PC-3 (cell line): ENCODE results near the gene GLTPD2. TPM values are rescaled to one million over a fixed set of nuclear protein-coding genes. Genes with fewer than 3 reads are reported as not detected.

Source experiments
- ATAC-seq: fragments of 200-7000 bp; cut with Tn5 transposase; 2 replicates; pipeline ENCODE4 v1.9.1; 2020; ENCODE audit warnings: mild to moderate bottlenecking, moderate library complexity
- BruUV-seq: library from RNA; stranded (reverse); fragments of 400-500 nt; replicated peaks from 2 replicates; lab custom pipeline; 2021; lab: Mats Ljungman, UMichigan
- CTCF ChIA-PET: fragments of 300-600 bp; sonication (Branson Sonifier 250); formaldehyde crosslinking; loops from one replicate; lab custom pipeline; 2022; ENCODE audit warnings: antibody characterized with exemption; lab: Charles Lee
- POLR2A ChIA-PET: fragments of 300-600 bp; sonication (Branson Sonifier 250); formaldehyde crosslinking; loops from one replicate; lab custom pipeline; 2022; ENCODE audit warnings: antibody characterized with exemption; ENCODE audit not compliant: unreplicated experiment; lab: Charles Lee
- DNase-seq: peaks from one replicate; pipeline ENCODE4 v3.0.0-alpha.2; 2015
- H2AFZ ChIP-seq: fragments of 300-600 bp; sonication (generic); 2 replicates; pipeline ENCODE4 v1.6.0; 2016; ENCODE audit warnings: antibody characterized with exemption, low read length
- H3F3A ChIP-seq: fragments of 300-600 bp; sonication (generic); one replicate; pipeline ENCODE4 v1.6.0; 2017; ENCODE audit warnings: antibody characterized with exemption, low read length, control low read depth, mild to moderate bottlenecking; ENCODE audit not compliant: unreplicated experiment
- H3K27ac ChIP-seq: fragments of 300-600 bp; sonication (generic); 2 replicates; pipeline ENCODE4 v1.5.1; 2016; ENCODE audit warnings: mild to moderate bottlenecking, low read length
- H3K27me3 ChIP-seq: fragments of 300-600 bp; sonication (generic); 2 replicates; pipeline ENCODE4 v1.6.1; 2016; ENCODE audit warnings: low read length, mixed read lengths
- H3K36me3 ChIP-seq: fragments of 300-600 bp; sonication (generic); 2 replicates; pipeline ENCODE4 v1.6.1; 2016; ENCODE audit warnings: low read depth, mixed run types, low read length, mixed read lengths
- H3K4me1 ChIP-seq: fragments of 300-600 bp; sonication (generic); 2 replicates; pipeline ENCODE4 v1.5.1; 2016; ENCODE audit warnings: low read length; ENCODE audit not compliant: insufficient read depth
- H3K4me2 ChIP-seq: fragments of 300-600 bp; sonication (generic); 2 replicates; pipeline ENCODE4 v1.6.0; 2016; ENCODE audit warnings: low read length
- H3K4me3 ChIP-seq: fragments of 300-600 bp; sonication (generic); 2 replicates; pipeline ENCODE4 v1.5.1; 2016; ENCODE audit warnings: mild to moderate bottlenecking, low read length, mixed read lengths
- H3K79me2 ChIP-seq: fragments of 300-600 bp; sonication (generic); 2 replicates; pipeline ENCODE4 v1.6.1; 2017; ENCODE audit warnings: low read length, mixed read lengths
- H3K9ac ChIP-seq: fragments of 300-600 bp; sonication (generic); 2 replicates; pipeline ENCODE4 v1.6.0; 2016; ENCODE audit warnings: mild to moderate bottlenecking, low read length
- H3K9me2 ChIP-seq: fragments of 300-600 bp; sonication (generic); replicated peaks from 2 replicates; pipeline ENCODE4 v1.6.1; 2016; ENCODE audit warnings: mixed run types, low read length, mixed read lengths
- H3K9me3 ChIP-seq: fragments of 300-600 bp; sonication (generic); 2 replicates; pipeline ENCODE4 v1.6.1; 2016; ENCODE audit warnings: low read length, mixed read lengths
- H4K20me1 ChIP-seq: fragments of 300-600 bp; sonication (generic); 2 replicates; pipeline ENCODE4 v1.6.1; 2016; ENCODE audit warnings: low read length, mixed read lengths
- CTCF ChIP-seq: fragments of 300-600 bp; sonication (generic); conservative IDR thresholded peaks from 2 replicates; pipeline ENCODE4 v1.5.1; 2017; ENCODE audit warnings: antibody characterized with exemption, low read depth, mild to moderate bottlenecking, low read length
- EZH2 ChIP-seq: fragments of 300-600 bp; sonication (generic); IDR thresholded peaks from one replicate; pipeline ENCODE4 v1.6.1; 2017; ENCODE audit warnings: antibody characterized with exemption, mild to moderate bottlenecking, low read length; ENCODE audit not compliant: unreplicated experiment
- EZH2phosphoT487 ChIP-seq: fragments of 300-600 bp; sonication (generic); IDR thresholded peaks from 2 replicates; pipeline ENCODE4 v1.6.1; 2018; ENCODE audit warnings: mild to moderate bottlenecking, antibody characterized with exemption, low read length, borderline replicate concordance
- intact Hi-C: fragments of 100-400 bp; cut with micrococcal nuclease; formaldehyde crosslinking; loops from 2 replicates; pipeline ENCODE4 v1.9.0; 2023
- total RNA-seq: library from RNA; depleted of rRNA; stranded (reverse); fragments of >200 nt; gene quantifications from 2 replicates; pipeline ENCODE4 v1.2.3, GENCODE V29; 2014

GLTPD2 gene
- total RNA-seq, 1 experiment from 2014 or later, result not detected

GRCh38 chr17:4766201-4766600 is 22.6 kb upstream of the GLTPD2 start:
- H3K9me3 ChIP-seq, result no peaks in the 10 kb centered on the region
- DNase-seq (no peak), ATAC-seq (no peak)
- H3K4me2 ChIP-seq, result no peak overlapping the region
- H3F3A ChIP-seq, result no peaks in the 10 kb centered on the region
- no peaks in the 10 kb centered on the region for H3K36me3 ChIP-seq
- POLR2A ChIA-PET, result no interaction called here
- H3K27me3 ChIP-seq, result no peaks in the 10 kb centered on the region
- no peak overlapping the region for H3K27ac ChIP-seq
- no TSS peak for BruUV-seq
- TF ChIP-seq EZH2phosphoT487 (no peak), CTCF (no peak), EZH2 (no peak)
- no peaks in the 10 kb centered on the region for H3K79me2 ChIP-seq
- no peak overlapping the region for H3K9ac ChIP-seq
- H3K9me2 ChIP-seq, result no peaks in the 10 kb centered on the region
- H2AFZ ChIP-seq, result no peak overlapping the region
- H3K4me1 ChIP-seq, result peaks cover 5% of the 10 kb centered on the region
- CTCF ChIA-PET, result no interaction called here
- no peaks in the 10 kb centered on the region for H4K20me1 ChIP-seq
- intact Hi-C loops, result no loop called here
- H3K4me3 ChIP-seq, result no peak overlapping the region

- BruUV-seq, result no TSS peak
- Histone ChIP-seq H3K27me3 (no peaks in the 10 kb centered on the region), H3K79me2 (no peaks in the 10 kb centered on the region), H2AFZ (no peak overlapping the region), H3K4me2 (no peak overlapping the region), H3K9ac (no peak overlapping the region), H4K20me1 (no peaks in the 10 kb centered on the region), H3K9me2 (no peaks in the 10 kb centered on the region), H3K4me1 (peaks cover 9% of the 10 kb centered on the region), H3K36me3 (no peaks in the 10 kb centered on the region), H3K9me3 (no peaks in the 10 kb centered on the region), H3K4me3 (no peak overlapping the region), H3F3A (no peaks in the 10 kb centered on the region), H3K27ac (no peak overlapping the region)
- intact Hi-C loops, result no loop called here
- ATAC-seq, result no peak
- ChIA-PET CTCF (no interaction called here), POLR2A (no interaction called here)
- DNase-seq, result no peak
- TF ChIP-seq CTCF (no peak), EZH2phosphoT487 (no peak), EZH2 (no peak)
These were observed 22.0 kb upstream of the GLTPD2 start for GRCh38 chr17:4766723-4767122.

GRCh38 chr17:4768298-4768697 is 20.5 kb upstream of the GLTPD2 start:
- DNase-seq, result no peak
- no peaks in the 10 kb centered on the region for H3K9me2 ChIP-seq
- H3K79me2 ChIP-seq, result no peaks in the 10 kb centered on the region
- no peak for TF ChIP-seq CTCF
- no peak for TF ChIP-seq EZH2phosphoT487
- TF ChIP-seq EZH2, result no peak
- no peaks in the 10 kb centered on the region for H4K20me1 ChIP-seq
- H3K4me2 ChIP-seq, result no peak overlapping the region
- H3K9ac ChIP-seq, result no peak overlapping the region
- CTCF ChIA-PET, result no interaction called here
- no peaks in the 10 kb centered on the region for H3K27me3 ChIP-seq
- H3K4me3 ChIP-seq, result no peak overlapping the region
- POLR2A ChIA-PET, result interaction anchor here (0.6 kb wide), 1 partner anchor 65 kb away, joined by 6 read pairs; the partner anchor contains the start of gene MINK1
- no peaks in the 10 kb centered on the region for H3K36me3 ChIP-seq
- H3K4me1 ChIP-seq, result peaks cover 12% of the 10 kb centered on the region
- no peaks in the 10 kb centered on the region for H3F3A ChIP-seq
- intact Hi-C loops, result no loop called here
- BruUV-seq, result no TSS peak
- H3K27ac ChIP-seq, result no peak overlapping the region
- ATAC-seq, result no peak
- H2AFZ ChIP-seq, result no peak overlapping the region
- no peaks in the 10 kb centered on the region for H3K9me3 ChIP-seq
